Eye (tissue), 1 donor: ENCODE data around the gene TUBG2.

Experiments
- DNase-seq: peaks from one replicate; pipeline ENCODE4 v3.0.0-alpha.2; 2015

TUBG2 gene

DNA sequence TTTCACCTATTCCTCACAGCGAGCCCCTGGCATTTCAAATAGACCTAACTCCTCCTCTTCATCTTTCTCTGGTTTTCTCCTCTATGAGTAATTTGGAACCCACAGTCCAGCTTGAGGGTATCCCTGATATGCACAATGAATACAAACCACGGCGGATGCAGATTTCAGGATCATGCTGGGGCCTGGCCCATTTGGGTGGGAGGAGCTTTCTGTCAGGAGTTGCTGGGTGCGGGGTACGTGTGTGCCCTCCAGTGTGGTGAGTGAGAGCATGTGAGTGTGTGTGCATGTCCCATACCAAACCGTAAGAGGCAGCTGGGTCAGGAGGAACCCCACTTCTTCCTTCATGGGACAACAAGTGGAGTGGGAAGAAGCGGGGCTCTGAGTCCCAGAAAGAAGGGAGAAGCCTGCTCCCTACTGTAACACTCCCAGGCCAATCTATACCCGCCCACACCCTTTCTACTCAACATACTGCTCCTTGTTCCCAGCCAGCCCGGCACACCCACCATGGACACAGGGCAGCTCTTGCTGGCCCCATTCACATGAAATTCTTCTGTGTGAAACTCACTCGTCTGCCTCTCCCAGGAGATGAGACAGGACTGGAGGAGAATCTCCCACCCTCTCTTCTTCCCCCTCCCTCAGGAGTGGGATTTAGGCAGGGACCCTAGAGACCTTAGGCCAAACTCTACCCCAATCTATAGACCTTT is 41.7 kb downstream of the TUBG2 start:
- DNase-seq: no peak

DNA sequence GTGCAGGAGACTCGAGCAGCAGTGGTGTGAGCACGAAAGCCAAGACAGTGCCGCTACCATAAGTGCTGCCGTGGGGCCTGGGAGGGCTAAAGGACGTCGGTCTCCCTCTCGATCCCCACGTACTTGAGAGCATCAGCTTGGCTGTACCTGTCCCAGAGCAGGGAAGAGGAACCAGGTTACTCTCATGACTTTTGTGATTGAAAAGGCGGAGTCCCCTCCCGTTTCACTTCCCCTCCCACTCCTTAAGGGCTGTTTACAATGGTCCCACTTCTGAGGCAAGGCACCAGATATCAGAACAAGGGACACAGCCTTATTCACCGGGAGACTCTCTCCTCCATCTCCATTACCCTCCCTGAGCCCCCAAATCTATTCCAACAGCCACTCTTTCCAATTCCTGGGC is 43.4 kb downstream of the TUBG2 start:
- no peak for DNase-seq

DNA sequence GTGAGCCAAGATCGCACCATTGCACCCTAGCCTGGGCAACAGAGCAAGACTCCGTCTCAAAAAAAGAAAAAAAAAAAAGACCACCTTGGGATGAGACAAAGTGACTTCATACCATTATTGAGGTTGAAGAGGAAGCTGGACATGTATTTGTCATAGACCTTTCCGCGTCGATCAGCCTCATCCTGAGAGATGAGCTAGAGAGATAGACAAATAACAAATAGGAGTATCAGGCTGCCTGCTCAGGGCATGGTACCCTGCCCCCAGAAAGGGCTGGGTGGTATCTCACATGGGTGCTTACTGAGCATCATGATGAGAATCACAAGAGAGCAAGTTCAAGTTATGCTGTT is 45.4 kb downstream of the TUBG2 start:
- no peak for DNase-seq

DNA sequence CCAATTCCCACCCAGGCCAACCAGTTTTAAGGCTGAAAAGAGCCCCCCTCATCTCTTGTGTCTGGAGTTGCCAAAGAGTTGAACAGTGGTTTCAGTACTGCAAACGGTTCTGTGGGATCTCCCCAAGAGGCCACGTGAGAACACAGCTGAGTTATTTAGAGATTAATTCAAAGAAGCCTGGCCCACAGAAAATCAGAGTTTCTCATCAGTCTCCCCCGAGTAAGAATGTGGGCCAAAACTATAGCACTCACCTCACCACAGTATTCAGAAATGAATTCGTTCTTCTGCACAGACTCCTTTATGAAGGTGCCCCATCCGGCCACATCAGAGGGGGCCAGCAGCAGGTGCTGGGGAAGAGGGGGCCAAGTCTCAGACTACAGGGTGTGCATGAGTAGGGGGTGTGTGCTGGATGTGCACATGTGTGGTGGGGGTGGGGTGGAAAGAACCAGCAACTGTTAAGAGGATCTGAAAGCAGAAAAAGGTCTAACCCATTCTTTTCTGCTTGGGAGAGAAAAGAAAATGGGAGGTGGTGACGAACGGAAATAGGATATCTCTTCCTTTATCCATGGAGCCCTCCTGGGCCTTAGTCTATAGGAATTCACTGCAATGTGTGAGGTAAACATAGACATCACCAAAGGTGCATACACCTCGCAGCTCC is 45.9 kb downstream of the TUBG2 start:
- no peak for DNase-seq

DNA sequence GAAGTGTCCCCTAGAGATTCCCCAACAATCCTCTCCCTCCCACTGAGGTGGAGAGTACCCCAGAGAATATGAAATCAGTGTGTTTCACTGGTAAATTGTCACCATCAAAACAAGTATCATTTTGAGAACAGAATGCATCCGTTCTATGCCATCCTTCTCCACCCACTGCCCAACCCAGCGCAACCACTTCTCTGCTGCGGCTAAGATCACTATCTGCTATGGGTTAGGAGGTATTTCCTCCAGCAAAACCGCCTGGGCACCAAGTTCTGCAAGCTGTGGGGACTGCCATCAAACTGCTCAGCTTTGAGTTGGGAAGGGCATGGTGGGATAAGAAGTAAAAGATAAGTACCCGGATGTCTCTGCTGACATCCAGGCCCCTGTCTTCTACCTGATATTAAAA is 47.6 kb downstream of the TUBG2 start:
- DNase-seq: no peak

DNA sequence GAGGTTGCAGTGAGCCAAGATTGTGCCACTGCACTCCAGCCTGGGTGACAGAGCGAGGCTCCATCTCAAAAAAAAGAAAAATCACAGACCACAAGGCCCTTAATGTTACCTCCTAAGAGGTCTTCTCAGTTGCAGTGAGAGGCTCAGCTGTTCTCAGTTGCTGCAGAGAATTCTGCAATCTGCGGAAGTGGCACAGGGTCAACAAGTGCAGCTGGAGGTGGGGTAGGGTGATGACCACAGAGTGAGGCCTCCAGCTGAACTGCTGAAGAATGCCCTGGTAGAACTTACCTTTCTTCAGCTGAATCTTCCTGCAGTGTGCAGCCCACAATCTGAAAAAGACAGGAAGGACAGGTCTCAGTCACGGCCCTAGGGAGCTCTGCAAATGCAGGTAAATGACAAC is 49.5 kb downstream of the TUBG2 start:
- DNase-seq: no peak

DNA sequence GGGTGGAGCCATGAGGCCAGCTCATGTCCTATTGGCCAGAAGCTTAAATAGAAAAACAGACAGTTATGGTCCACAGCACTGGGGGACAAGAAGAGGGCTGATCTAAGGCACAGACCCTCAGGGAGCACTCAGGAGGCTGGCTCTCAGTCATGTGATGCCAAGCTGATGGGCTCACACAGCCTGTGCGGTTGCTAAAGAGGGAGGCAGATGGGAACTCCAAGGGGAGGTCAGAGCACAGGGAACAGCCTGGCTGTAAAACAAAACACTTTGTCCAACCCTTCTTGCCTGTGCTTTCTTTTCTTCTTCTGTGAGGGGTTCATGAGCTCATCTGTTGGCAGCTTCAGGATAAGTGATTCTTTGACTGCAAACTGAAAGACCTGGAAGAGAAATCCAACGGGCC is 50.5 kb downstream of the TUBG2 start:
- no peak for DNase-seq
